GM12865 (cell line): Measurements from ENCODE around the gene GABRB2.
A peak's percentile ranks its signal among the peaks of the same experiment; 100 is the strongest.

ENCODE experiments used
- DNase-seq: peaks from one replicate; pipeline ENCODE4 v3.0.0; 2010; ENCODE audit warnings: low read depth
- H3K4me3 ChIP-seq: 2 replicates; pipeline ENCODE4 v1.5.1; 2011; ENCODE audit warnings: mild to moderate bottlenecking, low read depth, low read length, control low read depth
- TF ChIP-seq, protein P1 (sequence below): IDR thresholded peaks from 2 replicates; pipeline ENCODE4 v1.5.1; 2011; ENCODE audit warnings: low read length, control low read depth, low read depth, inconsistent platforms; ENCODE audit not compliant: insufficient read depth; ENCODE audit errors: missing control alignments

Gene GABRB2

DNA sequence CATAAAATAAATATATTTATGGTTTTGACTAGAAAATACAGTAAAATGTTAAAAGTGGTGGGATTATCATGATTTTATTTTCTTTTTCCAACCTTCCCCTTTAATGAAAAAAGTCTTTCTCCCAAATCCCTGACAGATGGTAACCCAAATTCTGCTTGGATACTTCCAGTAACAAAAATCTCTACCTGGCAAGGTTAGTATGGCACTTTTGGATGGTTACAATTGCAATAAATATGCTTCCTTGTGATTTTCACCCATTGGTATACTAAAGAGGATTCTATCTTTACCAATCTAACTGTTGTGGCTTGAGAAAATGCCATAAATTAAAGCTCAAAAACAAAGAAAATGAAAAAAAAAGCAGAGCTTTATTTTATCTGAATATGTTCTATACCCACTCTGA, 62.8 kb downstream of the GABRB2 start:
- DNase-seq: no peak
- TF ChIP-seq, protein P1, sequence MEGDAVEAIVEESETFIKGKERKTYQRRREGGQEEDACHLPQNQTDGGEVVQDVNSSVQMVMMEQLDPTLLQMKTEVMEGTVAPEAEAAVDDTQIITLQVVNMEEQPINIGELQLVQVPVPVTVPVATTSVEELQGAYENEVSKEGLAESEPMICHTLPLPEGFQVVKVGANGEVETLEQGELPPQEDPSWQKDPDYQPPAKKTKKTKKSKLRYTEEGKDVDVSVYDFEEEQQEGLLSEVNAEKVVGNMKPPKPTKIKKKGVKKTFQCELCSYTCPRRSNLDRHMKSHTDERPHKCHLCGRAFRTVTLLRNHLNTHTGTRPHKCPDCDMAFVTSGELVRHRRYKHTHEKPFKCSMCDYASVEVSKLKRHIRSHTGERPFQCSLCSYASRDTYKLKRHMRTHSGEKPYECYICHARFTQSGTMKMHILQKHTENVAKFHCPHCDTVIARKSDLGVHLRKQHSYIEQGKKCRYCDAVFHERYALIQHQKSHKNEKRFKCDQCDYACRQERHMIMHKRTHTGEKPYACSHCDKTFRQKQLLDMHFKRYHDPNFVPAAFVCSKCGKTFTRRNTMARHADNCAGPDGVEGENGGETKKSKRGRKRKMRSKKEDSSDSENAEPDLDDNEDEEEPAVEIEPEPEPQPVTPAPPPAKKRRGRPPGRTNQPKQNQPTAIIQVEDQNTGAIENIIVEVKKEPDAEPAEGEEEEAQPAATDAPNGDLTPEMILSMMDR: no peak
- H3K4me3 ChIP-seq: no peak overlapping the region

DNA sequence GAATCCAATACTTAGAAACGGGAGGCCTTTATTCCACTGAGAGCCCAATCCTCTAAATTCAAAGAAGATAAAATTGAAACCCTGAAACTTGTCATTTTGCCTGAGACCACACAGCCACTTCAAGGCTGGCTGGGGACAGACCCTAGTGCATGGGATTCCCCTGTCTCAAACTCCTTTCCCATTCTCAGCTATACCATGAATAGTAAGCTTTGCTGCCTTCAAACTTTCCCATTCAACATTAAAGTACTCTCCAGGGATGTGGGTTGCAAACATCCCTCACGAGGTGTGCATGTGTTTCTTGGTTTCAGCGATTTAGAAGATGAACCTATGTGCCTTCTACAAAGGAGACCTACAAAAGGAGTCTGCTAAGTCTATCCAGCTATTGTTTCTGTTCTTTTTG, 64.6 kb downstream of the GABRB2 start:
- TF ChIP-seq, protein P1: no peak
- no peak overlapping the region for H3K4me3 ChIP-seq
- peak; percentile 52 for DNase-seq

DNA sequence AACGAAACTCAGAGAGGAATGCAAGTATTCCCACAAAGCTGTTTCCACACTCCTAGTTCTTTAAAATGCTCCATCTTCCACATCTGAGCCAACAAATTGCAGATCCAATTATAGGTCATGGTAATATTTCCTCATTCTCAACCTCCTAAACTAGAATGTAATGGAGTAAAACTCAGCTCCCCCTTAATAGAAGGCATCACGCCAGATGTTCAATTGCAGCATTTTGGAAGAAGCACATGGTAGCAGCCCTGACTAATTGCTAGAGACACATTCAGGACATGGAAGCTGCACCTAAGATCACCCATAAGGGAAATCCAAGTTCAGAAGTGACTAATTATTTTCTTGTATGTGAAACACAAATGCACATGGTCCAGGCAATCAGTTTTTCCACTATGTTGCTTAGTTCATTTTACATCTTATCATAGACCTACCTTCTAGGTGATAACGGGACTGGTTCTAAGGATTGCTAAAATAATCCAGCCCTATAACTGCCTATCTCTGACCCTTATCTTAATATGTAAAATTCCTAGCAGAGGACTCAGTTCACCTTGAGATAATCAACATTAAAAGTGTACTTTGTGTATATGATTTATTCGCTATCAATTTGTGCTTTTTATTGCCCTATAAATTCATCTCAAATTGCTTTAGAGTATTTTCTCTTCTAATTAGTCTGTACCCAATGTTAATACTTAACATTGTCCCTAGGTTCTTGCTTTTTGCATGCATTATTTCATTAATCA, 75.1 kb downstream of the GABRB2 start:
- DNase-seq: no peak
- no peak overlapping the region for H3K4me3 ChIP-seq
- TF ChIP-seq, protein P1: no peak

DNA sequence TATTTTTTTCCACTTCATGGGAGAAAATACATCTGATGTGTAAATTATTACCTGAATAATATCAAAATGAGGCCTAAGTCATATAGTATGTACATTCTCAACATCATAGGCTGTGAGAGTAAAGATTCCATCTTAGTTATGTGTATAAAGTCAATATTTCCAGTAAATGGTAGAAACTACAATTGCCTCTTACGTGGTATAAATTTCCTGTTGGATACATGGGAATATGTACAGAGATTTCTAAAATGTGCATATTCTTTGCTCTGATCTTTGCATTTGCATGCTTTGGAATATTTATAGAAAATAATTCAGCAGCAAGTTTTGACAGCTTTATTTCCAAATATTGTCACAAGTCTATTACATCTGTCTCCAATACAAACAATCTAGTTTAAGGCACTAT, 78.8 kb downstream of the GABRB2 start:
- TF ChIP-seq, protein P1: no peak
- no peak for DNase-seq

DNA sequence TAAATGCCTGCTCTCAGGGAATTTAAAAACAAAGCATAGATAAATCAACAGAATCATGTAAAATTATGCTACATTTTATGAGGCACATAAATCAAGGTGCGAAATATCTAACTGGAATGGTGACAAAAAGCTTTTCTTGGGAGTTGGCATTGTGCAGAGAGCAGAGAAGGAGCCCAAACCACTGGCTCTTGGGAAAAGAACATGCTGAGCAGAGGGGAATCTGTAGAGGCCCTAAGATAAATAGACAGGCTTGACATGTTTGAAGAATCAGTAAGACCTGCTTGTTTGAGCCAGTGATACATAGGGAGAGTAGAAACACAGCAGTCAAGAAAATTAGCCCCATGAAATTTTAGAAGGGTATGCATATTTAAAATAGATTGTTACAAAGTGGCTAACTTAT, 85.8 kb downstream of the GABRB2 start:
- no peak for DNase-seq
- TF ChIP-seq, protein P1: no peak
- H3K4me3 ChIP-seq: no peak overlapping the region

More for the DNA sequence above, 78.8 kb downstream of the GABRB2 start:
- H3K4me3 ChIP-seq: no peak overlapping the region

DNA sequence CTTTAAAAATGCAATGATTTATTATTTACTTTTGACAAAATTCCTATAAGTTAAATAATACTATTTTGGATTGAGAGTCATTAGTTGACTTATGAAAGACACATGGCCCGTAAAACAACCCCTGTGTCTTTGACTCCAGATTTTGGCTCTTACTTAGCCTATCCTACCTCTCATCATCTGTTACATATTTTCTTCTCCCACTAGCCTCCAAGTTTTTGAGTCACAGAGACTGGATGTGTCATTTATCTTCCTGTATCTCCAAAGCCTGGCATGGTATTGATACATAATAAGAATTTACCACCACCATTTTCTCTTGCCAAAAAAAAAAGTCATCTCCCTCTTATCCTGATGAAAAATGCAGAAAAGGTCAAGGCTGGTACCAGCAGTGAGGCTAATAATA, 99.9 kb downstream of the GABRB2 start:
- TF ChIP-seq, protein P1: no peak
- H3K4me3 ChIP-seq: no peak overlapping the region
- DNase-seq: no peak

DNA sequence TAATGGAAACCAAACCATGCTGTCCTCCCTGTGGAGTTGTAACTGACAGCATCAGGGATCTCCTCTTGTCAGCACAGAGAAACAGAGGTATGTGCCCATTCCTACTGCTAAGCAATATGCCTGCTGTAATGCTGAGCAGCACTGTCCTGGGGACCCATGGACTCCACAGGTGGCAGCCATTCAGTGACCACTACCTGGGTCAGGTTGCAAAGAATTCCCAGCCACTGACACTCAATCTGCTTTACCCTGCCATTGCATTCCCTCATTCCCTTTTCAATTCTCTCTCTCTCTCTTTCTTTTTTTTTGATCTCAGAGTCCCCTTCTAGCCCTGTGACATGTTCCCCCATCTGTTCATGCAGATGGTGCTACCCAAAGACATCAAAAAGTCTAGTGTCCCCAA, 104.1 kb downstream of the GABRB2 start:
- no peak overlapping the region for H3K4me3 ChIP-seq
- no peak for DNase-seq
- TF ChIP-seq, protein P1: no peak
